WI38 (cell line): ENCODE measurements around the gene NPEPPS.

Experiments used
- H3K4me3 ChIP-seq: 2 replicates; pipeline ENCODE4 v1.5.1; 2011; ENCODE audit warnings: low read depth, mild to moderate bottlenecking, control low read depth, low read length
- CTCF ChIP-seq: IDR thresholded peaks from 2 replicates; pipeline ENCODE4 v1.5.1; 2012; ENCODE audit warnings: low read depth, mild to moderate bottlenecking, control low read depth, low read length

Gene NPEPPS

DNA sequence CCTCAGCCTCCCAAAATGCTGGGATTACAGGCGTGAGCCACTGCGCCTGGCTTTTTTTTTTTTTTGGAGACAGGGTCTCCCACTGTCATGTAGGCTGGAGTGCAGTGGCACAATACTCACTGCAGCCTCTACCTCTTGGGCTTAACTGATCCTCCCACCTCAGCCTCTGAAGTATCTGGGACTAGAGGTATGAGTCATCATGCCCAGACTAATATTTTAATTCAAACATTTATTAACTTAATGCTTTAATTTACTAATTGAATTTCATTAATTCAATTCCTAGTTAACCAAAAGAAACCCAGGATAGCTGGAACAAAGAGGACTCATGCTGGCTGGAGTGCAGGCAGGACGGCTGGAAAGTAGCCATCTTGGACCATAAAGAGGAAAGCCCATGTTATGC is 104.8 kb downstream of the NPEPPS start:
- no peak overlapping the region for H3K4me3 ChIP-seq
- no peak for TF ChIP-seq CTCF

GRCh38 chr17:47636273-47637030 is 105.5 kb downstream of the NPEPPS start:
- no peak for TF ChIP-seq CTCF
- no peak overlapping the region for H3K4me3 ChIP-seq

DNA sequence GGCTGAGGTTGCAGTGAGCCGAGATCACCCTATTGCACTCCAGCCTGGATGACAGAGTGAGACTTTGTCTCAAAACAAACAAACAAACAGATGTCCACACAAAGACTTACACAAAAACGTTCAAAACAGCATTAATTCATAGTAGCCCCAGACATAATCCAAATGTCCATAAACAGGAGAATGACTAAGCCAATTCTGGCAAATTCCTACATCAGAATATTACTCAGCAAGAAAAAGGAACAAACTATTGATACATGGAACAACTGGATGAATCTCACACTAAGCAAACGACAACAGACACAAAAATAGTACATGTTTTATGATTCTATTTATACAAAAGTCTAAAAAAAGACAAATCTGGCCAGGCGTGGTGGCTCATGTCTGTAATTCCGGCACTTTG is 108.0 kb downstream of the NPEPPS start:
- no peak overlapping the region for H3K4me3 ChIP-seq
- no peak for TF ChIP-seq CTCF

DNA sequence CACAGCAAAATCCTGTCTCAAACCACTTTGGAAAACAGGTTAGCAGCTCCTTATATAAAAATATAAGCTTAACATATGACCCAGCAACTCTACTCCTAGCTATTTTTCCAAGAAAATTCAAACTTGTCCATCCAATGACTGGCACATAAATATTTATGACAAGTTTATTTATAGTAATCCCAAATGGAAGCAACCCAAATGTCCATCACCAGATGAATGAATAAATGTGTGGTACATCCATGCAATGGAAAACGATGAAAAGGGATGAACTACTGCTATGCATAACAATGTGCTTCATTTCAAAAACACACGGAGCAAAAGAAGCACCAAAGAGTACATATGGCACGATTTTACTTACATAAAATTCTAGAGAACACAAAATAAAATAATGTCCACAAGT is 109.2 kb downstream of the NPEPPS start:
- no peak overlapping the region for H3K4me3 ChIP-seq
- no peak for TF ChIP-seq CTCF

DNA sequence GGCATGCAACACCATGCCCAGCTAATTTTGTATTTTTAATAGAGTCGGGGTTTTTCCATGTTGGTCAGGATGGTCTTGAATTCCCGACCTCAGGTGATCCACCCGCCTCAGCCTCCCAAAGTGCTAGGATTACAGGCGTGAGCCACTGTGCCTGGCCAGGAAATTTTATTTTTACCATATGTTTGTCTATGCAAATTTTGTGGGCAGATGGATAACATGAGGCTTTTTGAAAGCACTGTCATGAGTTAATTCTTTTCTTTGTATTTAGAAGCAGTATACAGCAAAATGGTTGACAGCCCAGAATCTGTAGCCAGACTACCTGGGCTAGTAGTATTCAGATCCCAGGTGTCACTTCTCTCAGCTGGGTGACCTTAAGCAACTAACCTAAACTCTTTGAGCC is 110.3 kb downstream of the NPEPPS start:
- no peak overlapping the region for H3K4me3 ChIP-seq
- TF ChIP-seq CTCF: no peak

GRCh38 chr17:47643116-47643515 is 112.2 kb downstream of the NPEPPS start:
- no peak overlapping the region for H3K4me3 ChIP-seq
- no peak for TF ChIP-seq CTCF

GRCh38 chr17:47644324-47644723 is 113.4 kb downstream of the NPEPPS start:
- no peak for TF ChIP-seq CTCF
- no peak overlapping the region for H3K4me3 ChIP-seq
